Measurements from ENCODE around the gene DOCK4.
"Not testable (repeated sequence)": the region's sequence is repeated elsewhere in the genome, so short reads cannot be mapped to it uniquely, and the experiment has no call there.

Gene DOCK4

DNA sequence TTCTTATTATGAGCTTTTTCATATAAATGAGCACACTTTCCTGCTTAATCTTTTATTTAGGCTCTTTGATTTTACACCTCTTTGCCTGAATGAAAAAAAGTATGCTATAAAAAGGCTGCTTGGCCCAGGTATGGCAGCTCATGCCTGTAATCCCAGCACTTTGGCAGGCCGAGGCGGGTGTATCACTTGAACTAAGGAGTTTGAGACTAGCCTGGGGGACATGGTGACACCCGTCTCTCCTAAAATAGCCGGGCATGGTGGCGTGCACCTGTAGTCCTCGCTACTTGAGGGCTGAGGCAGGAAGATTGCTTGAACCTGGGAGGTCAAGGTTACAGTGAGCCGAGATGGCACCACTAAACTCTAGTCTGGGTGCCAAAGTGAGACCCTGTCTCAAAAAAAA lies 72.9 kb downstream of the DOCK4 start:
- no peak for DNase-seq (ENCODE audit: low read depth in 2 of 2)

DNA sequence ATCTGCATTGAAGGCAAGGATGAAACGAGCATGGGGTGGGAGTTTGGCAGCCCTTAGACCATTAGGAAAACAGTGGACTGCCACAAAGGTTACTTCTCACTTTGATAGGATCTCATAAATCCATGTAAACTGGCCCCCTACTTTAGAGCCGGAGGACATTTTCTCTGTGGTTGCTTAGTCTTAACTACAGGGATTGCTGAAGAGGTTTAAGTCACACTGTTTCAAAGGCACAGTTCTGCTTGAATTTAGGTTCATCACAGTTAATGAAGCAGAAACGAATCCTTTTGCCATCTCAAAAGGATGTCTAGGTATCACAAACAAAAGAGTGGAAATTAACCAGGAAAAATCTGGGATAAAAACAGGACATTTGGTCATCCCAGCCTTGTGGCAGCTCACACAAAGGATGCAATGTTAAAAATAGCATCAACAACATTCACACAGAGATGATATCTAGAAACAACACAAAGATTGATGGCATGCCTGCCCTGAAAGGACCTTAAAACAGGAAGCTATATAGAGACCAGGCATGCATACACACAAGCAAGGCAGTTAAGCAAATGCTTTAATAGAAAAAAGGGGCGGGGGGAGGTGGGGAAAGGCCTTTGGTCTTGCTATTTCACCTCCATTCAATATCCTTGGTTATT lies 74.0 kb downstream of the DOCK4 start:
- no peak for DNase-seq (ENCODE audit: low read depth in 2 of 2)

DNA sequence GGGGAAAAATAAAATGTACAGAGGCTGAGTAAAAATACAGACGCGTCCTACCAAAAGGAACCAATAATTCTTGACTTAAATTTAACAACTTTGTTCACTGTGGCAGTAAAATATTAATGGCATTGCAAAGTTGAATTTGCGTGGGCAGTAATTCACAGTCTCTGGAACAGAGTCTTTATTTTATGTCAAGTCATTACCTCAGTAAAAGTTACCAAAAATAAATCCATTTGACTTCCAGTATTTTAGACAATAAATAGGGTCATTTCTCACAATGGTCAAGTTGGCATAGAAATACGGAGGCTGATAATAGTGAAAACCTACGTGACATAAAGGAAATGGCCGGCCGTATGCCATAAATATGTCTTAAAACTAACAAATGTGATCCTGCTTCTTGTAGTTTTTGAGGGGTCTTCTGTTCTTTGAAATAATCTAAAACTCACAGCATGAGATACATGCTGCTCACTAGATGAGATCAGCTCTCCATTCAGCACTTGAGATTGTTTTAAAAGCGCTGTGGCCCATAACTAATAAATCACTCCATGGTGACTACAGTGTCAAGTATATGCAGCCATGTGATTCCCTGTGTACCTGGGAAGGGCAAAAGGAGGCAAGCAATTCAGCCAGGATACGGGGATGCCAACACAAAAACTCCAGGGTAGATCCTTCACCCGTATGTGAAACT lies 75.3 kb downstream of the DOCK4 start:
- no peak for DNase-seq (ENCODE audit: low read depth in 2 of 2)

DNA sequence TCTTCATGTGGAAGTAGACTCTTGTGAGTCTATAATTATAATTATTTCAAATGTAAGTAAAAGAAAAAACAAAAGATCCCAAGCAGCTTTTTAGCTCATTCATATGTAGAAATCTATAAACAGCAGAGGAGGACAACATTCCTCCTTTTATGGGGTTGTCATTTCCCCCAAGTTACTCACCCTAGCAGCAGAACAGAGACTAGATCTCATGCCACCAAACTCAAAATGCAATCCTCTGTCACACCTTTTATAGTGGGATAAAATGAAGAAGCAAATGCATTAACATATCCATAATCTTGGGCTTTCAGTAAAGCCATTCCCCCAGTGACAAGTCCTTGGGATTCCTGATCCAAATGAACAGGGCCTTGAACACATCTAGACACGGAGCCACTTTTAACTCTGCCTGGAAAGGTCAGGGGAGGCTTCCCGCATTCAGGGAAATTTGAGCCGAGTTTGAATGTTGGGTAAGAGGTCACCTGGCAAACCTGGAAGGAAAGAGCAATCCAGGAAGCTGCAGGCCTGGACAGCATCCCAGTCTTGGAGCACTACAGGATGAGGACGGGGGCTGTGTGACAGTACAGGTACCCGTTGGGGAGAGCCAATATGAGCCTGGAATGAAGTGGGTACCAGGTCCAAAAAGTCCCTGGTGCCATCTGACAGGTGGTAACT lies 76.4 kb downstream of the DOCK4 start:
- DNase-seq (ENCODE audit: low read depth in 2 of 2), result no peak

DNA sequence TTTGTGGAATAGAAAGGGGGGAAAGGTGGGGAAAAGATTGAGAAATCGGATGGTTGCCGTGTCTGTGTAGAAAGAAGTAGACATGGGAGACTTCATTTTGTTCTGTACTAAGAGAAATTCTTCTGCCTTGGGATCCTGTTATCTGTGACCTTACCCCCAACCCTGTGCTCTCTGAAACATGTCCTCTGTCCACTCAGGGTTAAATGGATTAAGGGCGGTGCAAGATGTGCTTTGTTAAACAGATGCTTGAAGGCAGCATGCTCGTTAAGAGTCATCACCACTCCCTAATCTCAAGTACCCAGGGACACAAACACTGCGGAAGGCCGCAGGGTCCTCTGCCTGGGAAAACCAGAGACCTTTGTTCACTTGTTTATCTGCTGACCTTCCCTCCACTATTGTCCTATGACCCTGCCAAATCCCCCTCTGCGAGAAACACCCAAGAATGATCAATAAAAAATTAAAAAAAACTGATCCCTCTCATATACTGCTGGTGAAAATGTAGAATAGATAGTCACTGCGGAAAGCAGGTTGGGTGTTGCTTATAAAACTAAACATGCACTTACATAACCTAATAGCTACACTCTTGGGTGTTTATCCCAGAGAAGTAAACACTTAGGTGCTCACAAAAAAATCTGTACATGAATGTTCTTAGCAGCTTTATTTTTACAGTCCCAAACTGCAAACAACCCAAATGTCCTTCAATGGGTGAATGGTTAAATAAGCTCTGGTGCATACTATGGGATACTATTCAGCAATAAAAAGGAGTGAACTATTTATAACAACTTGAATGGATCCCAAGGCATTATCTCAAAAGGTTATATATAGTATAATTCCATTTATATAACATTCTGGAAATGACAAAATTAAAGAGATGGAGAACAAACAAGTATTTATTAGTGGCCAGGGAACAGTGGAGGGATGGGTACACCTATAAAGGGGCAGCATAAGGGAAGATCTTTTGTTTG lies 77.5 kb downstream of the DOCK4 start:
- DNase-seq (ENCODE audit: low read depth in 2 of 2), result not testable (repeated sequence)

DNA sequence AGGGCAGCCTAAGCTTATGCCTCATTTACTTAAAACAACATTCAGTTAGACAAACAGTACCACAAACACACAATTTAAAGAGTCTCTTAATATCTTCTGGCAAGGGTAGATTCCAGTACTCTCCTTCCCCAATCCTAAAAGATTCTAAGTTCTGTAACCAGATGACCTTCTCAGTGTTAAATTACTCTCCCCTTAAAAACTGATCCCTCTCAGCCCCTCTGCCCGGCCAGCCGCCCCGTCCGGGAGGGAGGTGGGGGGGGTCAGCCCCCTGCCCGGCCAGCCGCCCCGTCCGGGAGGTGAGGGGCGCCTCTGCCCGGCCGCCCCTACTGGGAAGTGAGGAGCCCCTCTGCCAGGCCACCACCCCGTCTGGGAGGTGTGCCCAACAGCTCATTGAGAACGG lies 78.2 kb downstream of the DOCK4 start:
- not testable (repeated sequence) for DNase-seq (ENCODE audit: low read depth in 2 of 2)

DNA sequence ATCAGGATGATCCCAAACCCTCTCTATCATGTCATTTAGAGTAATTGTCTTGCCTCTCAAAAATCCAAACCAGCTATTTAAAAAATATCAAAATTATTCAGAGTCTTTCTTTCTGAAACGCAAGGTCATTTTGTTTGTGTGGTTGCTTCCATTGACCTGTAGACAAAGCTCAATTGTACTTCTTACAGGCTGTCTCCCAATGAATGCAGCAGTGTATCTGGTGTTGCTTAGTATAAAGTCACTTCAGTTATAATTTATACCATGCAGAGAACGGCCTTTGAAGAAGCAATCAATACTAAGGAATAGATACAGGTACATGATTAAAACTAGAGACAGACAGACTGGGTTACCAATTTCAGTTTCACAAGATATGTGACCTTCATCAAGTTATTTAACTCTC lies 80.9 kb downstream of the DOCK4 start:
- DNase-seq (ENCODE audit: low read depth in 2 of 2), result no peak

DNA sequence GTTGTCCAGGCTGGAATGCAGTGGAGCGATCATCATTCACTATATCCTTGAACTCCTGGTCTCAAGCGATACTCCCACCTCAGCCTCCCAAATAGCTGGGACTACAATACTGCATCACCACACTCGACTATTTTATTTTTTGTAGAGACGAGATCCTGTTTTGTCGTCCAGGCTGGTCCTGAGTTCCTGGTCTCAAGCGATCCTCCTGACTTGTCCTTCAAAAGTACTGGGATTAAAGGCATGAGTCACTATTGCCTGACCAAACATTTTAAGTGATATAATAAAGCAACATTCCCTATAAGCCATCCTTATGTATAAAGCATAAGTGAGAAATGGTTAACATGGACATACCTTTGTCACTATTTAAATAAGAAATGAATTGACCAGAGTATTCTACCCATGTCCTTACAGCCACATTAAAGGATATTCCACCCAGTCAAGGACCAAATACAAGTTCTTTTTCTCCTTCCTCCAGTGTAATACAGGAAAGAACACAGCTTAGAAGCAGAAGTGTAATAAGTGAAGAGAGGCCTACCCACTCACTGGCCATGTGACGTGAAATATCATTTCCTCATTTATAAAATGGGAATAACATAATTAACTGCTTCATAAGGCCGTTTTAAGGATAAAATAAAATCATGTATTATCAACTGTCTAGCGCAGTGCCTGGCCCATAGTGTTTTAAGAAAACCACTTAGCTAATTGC lies 82.0 kb downstream of the DOCK4 start:
- no peak for DNase-seq (ENCODE audit: low read depth in 2 of 2)

DNA sequence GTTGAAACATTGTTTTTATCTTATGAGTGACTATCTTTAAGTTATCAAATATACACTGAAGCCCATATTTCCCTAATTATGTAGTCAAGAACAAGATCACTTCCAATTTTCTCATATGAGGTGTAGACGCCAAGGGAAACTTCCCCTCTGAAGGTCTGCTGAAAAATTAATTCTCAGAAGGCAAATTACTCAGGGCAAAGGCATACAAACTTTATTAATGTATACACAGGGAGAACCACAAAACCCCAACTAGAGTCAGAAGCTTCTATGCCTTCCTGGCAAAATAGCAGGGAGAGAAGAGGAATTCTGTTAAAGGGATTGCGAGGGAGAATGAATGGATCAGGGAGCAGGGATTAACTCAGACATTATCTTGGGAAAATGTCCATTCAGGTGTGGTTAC lies 83.4 kb downstream of the DOCK4 start:
- no peak for DNase-seq (ENCODE audit: low read depth in 2 of 2)

DNA sequence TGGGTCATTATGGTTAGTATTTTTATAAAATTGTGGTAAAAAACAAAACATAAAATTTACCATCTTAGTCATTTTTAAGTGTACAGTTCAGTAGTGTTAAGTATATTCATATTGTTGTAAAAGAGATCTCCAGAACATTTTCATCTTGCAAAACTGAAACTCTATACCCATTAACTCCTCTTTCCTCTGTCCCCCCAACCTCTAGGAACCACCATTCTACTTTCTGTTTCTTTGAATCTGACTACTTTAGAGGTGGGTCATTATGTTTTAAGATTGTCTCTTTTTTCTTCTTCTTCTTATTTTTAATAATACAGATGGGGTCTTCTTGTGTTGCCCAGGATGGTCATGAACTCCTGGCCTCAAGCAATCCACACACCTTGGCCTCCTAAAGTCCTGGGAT lies 84.1 kb downstream of the DOCK4 start:
- no peak for DNase-seq (ENCODE audit: low read depth in 2 of 2)

DNA sequence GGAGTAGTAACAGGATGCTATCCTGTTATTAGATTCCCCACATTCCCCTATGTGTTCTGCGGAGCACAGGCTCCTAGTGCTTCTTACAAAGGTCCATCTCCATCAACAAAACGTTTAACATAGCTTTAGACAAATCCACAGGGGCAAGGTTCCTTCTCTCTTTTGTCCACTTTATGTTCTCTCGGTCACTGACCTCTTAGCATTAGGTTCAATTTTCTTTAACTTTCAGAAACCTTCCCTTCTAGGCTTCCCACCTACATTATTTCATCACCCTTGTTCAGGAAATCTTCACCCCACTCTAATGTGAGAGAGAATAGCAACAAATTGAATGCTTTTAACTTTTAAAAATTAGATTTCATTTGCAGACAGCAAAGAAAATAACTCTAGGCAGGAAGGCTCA lies 84.9 kb downstream of the DOCK4 start:
- no peak for DNase-seq (ENCODE audit: low read depth in 2 of 2)

DNA sequence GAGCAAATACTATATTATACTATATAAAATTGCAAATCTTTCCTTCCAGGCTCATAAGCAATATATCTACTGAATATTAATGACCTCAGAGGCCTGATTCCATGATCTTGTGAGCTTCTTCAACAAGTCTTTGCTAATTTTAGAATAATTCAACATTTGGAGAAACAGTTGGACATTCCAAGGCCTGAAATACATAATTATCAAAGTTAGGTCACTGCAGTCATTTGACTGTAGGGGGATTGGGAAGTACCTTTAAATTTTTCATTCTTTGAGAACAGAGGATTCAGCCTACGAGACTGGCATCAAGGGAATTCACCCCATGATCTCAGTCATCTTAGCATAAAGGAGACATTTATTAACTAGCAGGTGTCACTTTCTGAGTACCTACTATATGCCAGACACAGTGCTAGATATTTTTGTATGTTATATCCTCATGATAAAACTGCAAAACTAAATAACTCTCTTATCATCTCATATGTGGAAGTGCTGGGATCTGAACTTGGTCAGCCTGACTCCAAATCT lies 85.4 kb downstream of the DOCK4 start:
- DNase-seq (ENCODE audit: low read depth in 2 of 2), result no peak

DNA sequence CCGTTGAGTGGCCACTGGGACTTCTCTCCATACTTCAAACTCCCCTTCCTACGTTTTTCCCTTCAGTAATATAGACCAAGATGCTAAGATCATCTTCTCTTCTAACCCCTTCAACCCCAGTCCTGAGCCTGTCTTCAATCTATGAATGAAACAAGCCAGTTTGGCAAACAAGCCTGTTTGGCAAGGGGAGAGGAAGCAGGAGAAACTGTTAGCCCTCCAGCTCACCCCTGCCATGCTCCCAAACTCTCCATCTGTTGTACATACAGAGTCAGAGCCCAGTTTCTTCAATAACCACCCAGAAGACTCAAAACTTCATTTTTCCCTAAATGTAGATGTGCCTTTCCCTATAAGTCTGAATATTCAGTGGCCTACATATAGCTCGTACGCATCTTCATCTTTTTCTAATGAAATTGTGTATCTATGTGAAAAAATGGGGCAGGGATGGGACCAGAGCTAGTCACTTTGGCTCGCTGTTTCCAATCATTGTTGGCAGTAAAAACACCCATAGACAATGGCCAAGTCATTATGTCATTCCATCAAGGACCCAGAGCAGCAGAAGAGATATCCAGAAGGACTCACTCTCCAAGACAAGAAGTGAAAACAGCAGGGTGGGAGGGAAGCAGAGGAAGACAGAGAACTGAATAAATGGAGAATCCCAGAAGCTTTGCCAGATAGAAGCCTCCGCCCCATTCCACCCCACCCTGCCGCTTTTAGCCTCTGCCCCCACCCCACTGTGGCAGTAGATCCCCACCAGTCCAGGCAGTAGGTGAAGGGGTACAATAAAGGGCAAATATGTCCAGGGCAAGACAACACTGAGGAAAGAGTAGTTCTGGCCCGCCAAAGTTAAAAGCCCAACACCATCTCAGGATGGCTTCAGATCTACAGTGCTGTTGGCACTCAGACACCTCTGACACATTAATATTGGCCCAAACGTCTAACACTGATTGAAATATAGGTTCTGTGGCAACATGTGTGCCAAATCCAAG lies 87.3 kb downstream of the DOCK4 start:
- no peak for DNase-seq (ENCODE audit: low read depth in 2 of 2)

DNA sequence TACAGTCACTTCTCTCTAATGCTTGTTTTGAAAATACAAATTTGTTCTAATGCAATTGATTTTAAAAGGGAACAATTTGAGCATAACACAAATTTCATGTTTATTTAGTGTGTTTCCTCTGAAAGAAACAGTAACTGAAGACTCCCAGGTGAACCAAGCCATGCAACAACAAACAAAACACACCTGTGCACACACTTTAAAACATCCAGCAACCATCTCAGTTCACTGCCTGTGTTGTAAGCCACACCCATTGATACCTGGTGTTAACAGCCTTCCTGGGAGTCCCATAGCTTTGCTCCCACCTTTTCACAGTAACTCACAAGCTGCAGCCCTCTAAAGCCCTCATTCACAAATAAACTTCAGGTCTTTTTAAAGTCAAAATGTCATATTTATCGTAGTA lies 89.3 kb downstream of the DOCK4 start:
- DNase-seq (ENCODE audit: low read depth in 2 of 2), result no peak

DNA sequence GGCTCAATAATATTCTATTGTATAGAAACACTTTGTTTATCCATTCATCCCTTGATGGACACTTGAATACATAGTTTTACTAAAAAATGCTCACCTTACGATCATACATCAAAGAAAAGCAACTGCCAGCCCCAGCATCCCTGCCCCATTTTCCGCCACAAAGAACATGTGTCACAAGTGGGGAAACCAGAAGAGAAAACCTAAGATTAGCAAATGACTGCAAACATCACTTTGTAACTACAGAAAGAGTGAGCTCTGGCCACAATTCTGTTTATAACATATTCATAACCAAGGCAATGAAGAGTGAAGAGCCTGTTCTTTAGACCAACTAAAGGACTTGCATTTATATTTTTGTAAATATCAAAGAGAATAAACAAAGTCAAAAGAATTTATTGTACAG lies 89.8 kb downstream of the DOCK4 start:
- DNase-seq (ENCODE audit: low read depth in 2 of 2), result no peak

DNA sequence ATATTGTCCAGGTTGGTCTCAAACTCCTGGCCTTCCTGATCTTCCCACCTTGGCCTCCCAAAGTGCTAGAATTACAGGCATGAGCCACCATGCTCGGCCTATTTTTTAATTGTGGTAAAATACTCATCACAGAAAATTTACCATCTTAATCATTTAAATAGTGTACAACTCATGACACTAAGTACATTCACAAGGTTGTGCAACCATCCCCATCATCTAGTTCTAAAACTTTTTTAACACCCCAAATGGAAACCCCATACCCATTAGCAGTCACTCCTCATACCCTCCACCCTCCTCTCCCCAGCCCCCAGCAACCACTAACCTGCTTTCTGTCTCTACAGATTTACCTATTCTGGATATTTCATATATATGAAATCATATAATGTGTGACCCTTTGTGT lies 90.3 kb downstream of the DOCK4 start:
- DNase-seq (ENCODE audit: low read depth in 2 of 2), result no peak

DNA sequence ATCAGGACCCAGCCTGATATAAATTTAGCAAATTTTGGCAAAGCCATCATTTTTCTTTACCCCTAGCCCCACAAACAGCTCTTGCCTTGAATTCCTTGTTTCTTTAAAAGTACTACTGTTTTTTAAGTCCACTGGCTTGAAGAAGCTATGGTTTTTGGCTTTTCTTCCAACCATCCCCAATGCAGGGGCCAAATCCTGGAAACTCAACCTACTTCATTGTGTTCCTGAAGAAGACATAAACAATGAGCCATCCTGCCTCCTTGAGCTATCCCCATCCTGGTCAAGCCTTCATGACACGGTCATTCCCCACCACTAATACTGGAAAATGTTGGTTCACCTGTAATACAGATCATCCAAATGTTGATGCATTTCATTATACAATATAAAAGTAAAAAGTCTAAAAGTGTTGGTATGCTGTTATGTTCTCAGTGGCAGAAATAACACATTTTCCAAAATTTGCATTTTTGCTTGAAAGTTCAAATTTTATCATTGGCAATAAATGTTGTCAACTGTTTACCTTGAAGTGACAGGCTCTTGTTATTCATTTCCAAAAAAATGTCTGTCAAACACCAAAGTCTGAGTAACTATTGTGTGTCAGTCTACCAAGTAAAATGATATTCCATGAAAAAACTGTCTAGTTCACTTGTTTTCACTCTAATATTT lies 92.2 kb downstream of the DOCK4 start:
- no peak for DNase-seq (ENCODE audit: low read depth in 2 of 2)

DNA sequence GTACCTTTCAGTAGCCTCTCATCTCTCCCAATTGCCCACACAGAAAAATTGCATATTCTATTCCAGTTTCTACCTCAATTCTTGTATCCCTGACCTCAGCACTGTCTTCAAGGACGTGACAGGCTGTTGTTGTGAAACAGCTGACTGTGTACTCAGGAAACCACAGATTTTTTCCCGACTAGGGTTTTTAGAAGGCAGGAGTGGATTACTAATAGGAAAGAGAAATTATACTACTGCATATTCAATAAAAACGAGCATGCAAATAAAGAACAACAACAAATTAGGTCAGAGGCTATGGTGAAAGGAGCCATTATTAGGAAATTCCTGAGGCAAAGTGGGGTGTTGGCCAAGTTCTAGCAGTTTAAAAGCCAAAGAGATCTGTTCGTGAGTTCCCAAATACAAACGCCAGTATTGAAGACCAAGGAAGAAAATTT lies 93.4 kb downstream of the DOCK4 start:
- DNase-seq (ENCODE audit: low read depth in 2 of 2), result no peak

DNA sequence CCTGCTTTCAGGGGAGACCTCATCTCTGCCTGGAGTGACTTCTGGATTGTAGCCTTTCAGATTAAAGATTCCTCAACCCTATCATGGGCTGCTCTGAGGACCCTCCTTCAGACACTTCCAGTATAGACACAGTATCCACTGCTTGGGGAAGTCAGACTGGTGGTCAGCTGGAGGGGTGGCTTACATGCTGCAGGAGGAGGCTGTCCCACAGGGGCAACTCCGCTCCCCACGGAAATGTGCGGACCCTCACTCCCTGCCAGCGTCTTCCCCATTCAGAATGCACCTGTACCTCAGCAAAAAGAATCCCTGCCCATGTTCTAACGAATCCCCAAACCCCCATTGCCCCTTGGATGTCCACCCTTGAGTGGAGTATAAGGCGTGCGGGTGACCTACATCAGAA lies 95.5 kb downstream of the DOCK4 start:
- DNase-seq (ENCODE audit: low read depth in 2 of 2), result no peak
